K562 (cell line): ENCODE results near the gene MRPL55. TPM values are rescaled to one million over a fixed set of nuclear protein-coding genes. Genes with fewer than 3 reads are reported as not detected.

Experiments
- CCAR2 ChIP-seq: fragments of 200-400 bp; formaldehyde crosslinking; IDR thresholded peaks from 2 replicates; pipeline ENCODE4 v1.6.1; 2017; ENCODE audit warnings: mild to moderate bottlenecking, low read depth, low read length
- CCNT2 ChIP-seq: IDR thresholded peaks from 2 replicates; pipeline ENCODE4 v1.6.1; 2011; ENCODE audit warnings: borderline replicate concordance, low read depth, mild to moderate bottlenecking, moderate library complexity, mixed read lengths, low read length; ENCODE audit not compliant: insufficient read length; ENCODE audit errors: extremely low read depth
- CEBPG ChIP-seq, 3 experiments: fragments of 200-800 bp in 1 of 3; sonication (Bioruptor generic) in 1 of 3; sonication (generic) in 1 of 3; formaldehyde crosslinking in 1 of 3; IDR thresholded peaks in 2 of 3; conservative IDR thresholded peaks in 1 of 3; 2 replicates each; pipeline versions ENCODE4 v1.6.1 to v1.8.0; 2016 to 2022; ENCODE audit warnings: missing compliant biosample characterization in 2 of 3, missing genetic modification characterization in 2 of 3, mild to moderate bottlenecking in 1 of 3, missing genetic modification reagents in 1 of 3
- DDX20 ChIP-seq: fragments of 450-650 bp; IDR thresholded peaks from 2 replicates; pipeline ENCODE4 v1.6.1; 2016; ENCODE audit warnings: missing genetic modification characterization, low read depth, mild to moderate bottlenecking, missing compliant biosample characterization, moderate library complexity
- ELF1 ChIP-seq: fragments of 200-800 bp; sonication (Bioruptor generic); IDR thresholded peaks from 2 replicates; pipeline ENCODE4 v1.6.1; 2016; ENCODE audit warnings: missing genetic modification characterization, missing compliant biosample characterization
- FOXJ2 ChIP-seq: fragments of 200-800 bp; sonication (Bioruptor generic); IDR thresholded peaks from 2 replicates; pipeline ENCODE4 v1.6.1; 2016; ENCODE audit warnings: missing genetic modification characterization, missing compliant biosample characterization
- FOXK1 ChIP-seq: sonication (generic); formaldehyde crosslinking; IDR thresholded peaks from 2 replicates; pipeline ENCODE4 v1.8.0; 2022; ENCODE audit warnings: missing genetic modification reagents, mild to moderate bottlenecking, borderline replicate concordance
- GABPB1 ChIP-seq: sonication (generic); formaldehyde crosslinking; IDR thresholded peaks from 2 replicates; pipeline ENCODE4 v1.8.0; 2022; ENCODE audit warnings: mild to moderate bottlenecking, missing genetic modification reagents
- GTF2A2 ChIP-seq: IDR thresholded peaks from 2 replicates; pipeline ENCODE4 v1.6.1; 2016; ENCODE audit warnings: mild to moderate bottlenecking, missing genetic modification characterization, missing compliant biosample characterization
- HOXB6 ChIP-seq: fragments of 250-450 bp; sonication (Bioruptor Pico); IDR thresholded peaks from 2 replicates; pipeline ENCODE4 v1.5.1; 2022; ENCODE audit warnings: mild to moderate bottlenecking, borderline replicate concordance
- MCM2 ChIP-seq: fragments of 450-650 bp; IDR thresholded peaks from 2 replicates; pipeline ENCODE4 v1.6.1; 2017; ENCODE audit warnings: low read depth, mild to moderate bottlenecking
- NFRKB ChIP-seq: fragments of 450-650 bp; IDR thresholded peaks from 2 replicates; pipeline ENCODE4 v1.6.1; 2016; ENCODE audit warnings: low read depth
- NR2F6 ChIP-seq: fragments of 450-650 bp; formaldehyde crosslinking; IDR thresholded peaks from 2 replicates; pipeline ENCODE4 v1.4.0; 2020; ENCODE audit warnings: mild to moderate bottlenecking
- NRF1 ChIP-seq, 2 experiments: fragments of 450-650 bp; IDR thresholded peaks in 1 of 2; conservative IDR thresholded peaks in 1 of 2; 2 replicates each; pipeline ENCODE4 v1.6.1; 2014; ENCODE audit warnings: mild to moderate bottlenecking in 2 of 2
- RB1 ChIP-seq: fragments of 450-650 bp; IDR thresholded peaks from 2 replicates; pipeline ENCODE4 v1.6.1; 2017; ENCODE audit warnings: low read depth, mild to moderate bottlenecking
- RBBP5 ChIP-seq: fragments of 200-600 bp; sonication (generic); IDR thresholded peaks from 2 replicates; pipeline ENCODE4 v1.6.1; 2012; ENCODE audit warnings: borderline replicate concordance, mild to moderate bottlenecking, low read length, control low read depth, inconsistent platforms; ENCODE audit not compliant: insufficient read depth, poor library complexity, severe bottlenecking
- SAFB2 ChIP-seq: fragments of 200-400 bp; formaldehyde crosslinking; IDR thresholded peaks from 2 replicates; pipeline ENCODE4 v1.6.1; 2018; ENCODE audit warnings: borderline replicate concordance, low read length, low read depth, moderate library complexity; ENCODE audit not compliant: severe bottlenecking
- SIN3B ChIP-seq: fragments of 450-650 bp; IDR thresholded peaks from 2 replicates; pipeline ENCODE4 v1.6.1; 2017; ENCODE audit warnings: low read depth, mild to moderate bottlenecking, moderate library complexity
- SMARCC2 ChIP-seq: fragments of 450-650 bp; IDR thresholded peaks from 2 replicates; pipeline ENCODE4 v1.6.1; 2017; ENCODE audit warnings: antibody characterized with exemption, moderate library complexity, mild to moderate bottlenecking, low read depth
- SP1 ChIP-seq: sonication (generic); formaldehyde crosslinking; IDR thresholded peaks from 2 replicates; pipeline ENCODE4 v1.8.1; 2022; ENCODE audit warnings: mild to moderate bottlenecking, missing genetic modification reagents
- SUPT5H ChIP-seq: fragments of 450-650 bp; IDR thresholded peaks from 2 replicates; pipeline ENCODE4 v1.6.1; 2016
- TAF7 ChIP-seq: fragments of 450-650 bp; IDR thresholded peaks from 2 replicates; pipeline ENCODE4 v1.6.1; 2016; ENCODE audit warnings: missing genetic modification characterization, missing compliant biosample characterization
- U2AF2 ChIP-seq: fragments of 200-400 bp; formaldehyde crosslinking; optimal IDR thresholded peaks from 2 replicates; pipeline ENCODE3; 2017; ENCODE audit warnings: low read depth, mild to moderate bottlenecking, low read length
- ZBTB8A ChIP-seq: fragments of 450-650 bp; IDR thresholded peaks from 2 replicates; pipeline ENCODE4 v1.6.1; 2018; ENCODE audit warnings: mild to moderate bottlenecking, moderate library complexity; ENCODE audit not compliant: partially characterized antibody
- ZNF174 ChIP-seq: fragments of 250-450 bp; sonication (Bioruptor Pico); IDR thresholded peaks from 2 replicates; pipeline ENCODE4 v1.4.0; 2020; ENCODE audit warnings: mild to moderate bottlenecking
- polyA plus RNA-seq, 8 experiments: library from polyadenylated mRNA; depleted of rRNA in 4 of 8; stranded (reverse) in 5 of 8; unstranded in 3 of 8; fragments of >200 nt; fragmentation: Nextera tagmentation in 2 of 8; fragmentation: Illumina TruSeq in 1 of 8; extraction: Ambion mirVana in 2 of 8; extraction: Trizol in 1 of 8; gene quantifications; 2 replicates each; pipeline versions ENCODE4 v1.2.1 to v1.2.3, GENCODE V29; 2011 to 2014; ENCODE audit warnings: inconsistent platforms in 1 of 8, missing spikeins in 1 of 8
- total RNA-seq, 7 experiments: library from RNA; depleted of rRNA in 6 of 7; stranded (reverse); fragments of >200 nt in 6 of 7; fragmentation: Illumina TruSeq in 2 of 7; extraction: Trizol in 2 of 7; gene quantifications; 2 replicates each; pipeline versions ENCODE4 v1.2.1 to v1.2.3, GENCODE V29; 2011 to 2021; ENCODE audit warnings: low replicate concordance in 1 of 7
- TF ChIP-seq, protein P1 (sequence below): sonication (generic); formaldehyde crosslinking; IDR thresholded peaks from 2 replicates; pipeline ENCODE4 v1.8.1; 2023; ENCODE audit warnings: mild to moderate bottlenecking, missing genetic modification reagents, moderate library complexity
- TF ChIP-seq, protein P2 (sequence below): fragments of 450-650 bp; formaldehyde crosslinking; IDR thresholded peaks from 2 replicates; pipeline ENCODE4 v1.4.0; 2020; ENCODE audit warnings: mild to moderate bottlenecking, mixed read lengths

Gene MRPL55
- total and polyA plus RNA-seq, 9 of the 15 experiments (the other 6 are each of a cell fraction or from before 2014, with no cell fraction given), result 34.9 to 228 (median 81.0) TPM

DNA sequence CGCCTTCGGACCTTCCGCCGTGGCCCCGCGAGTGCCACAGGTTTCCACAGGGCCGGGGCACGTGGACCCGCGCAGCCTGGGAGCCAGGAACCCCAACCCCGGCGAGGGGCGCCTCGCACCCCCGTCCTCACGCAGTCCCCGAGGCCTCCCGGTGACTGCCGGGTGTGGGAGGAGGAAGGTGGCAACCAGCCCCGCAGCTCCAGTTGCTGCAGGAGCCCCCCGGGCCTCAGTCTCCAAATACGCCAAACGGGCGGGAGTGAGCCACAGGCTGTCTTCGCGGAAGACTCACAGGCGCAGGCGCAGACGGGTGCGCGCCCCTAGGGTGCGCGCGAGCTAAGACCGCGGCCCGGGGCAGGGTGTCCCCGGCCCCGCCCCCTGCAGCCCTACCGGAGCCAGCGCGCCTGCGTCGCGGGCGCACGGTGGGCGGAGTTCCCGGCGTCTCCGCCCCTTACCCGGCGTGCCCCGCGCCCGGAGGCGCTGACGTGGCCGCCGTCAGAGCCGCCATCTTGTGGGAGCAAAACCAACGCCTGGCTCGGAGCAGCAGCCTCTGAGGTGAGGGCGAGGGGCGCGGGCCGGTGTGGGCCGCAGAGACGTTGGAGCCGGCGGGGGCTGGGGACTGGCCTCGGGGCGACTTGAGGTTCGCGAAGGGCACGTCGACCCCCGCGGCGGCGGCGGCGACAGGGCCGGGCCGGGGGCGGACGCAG lies 26.7 kb downstream of the MRPL55 start, which contains the start of gene ARF1 (continued):
- peak; percentile 97 for TF ChIP-seq NRF1 (conservative IDR thresholded peaks at IDR 0.05 in 1 of 2, IDR thresholded peaks at IDR 0.05 in 1 of 2)
- peak; percentile 50; the same call in 1 of the 2 replicates for TF ChIP-seq ELF1
- TF ChIP-seq SIN3B, result peak; percentile 69
- TF ChIP-seq SMARCC2, result no peak
- TF ChIP-seq RB1, result peak; percentile 70
- TF ChIP-seq, protein P1, sequence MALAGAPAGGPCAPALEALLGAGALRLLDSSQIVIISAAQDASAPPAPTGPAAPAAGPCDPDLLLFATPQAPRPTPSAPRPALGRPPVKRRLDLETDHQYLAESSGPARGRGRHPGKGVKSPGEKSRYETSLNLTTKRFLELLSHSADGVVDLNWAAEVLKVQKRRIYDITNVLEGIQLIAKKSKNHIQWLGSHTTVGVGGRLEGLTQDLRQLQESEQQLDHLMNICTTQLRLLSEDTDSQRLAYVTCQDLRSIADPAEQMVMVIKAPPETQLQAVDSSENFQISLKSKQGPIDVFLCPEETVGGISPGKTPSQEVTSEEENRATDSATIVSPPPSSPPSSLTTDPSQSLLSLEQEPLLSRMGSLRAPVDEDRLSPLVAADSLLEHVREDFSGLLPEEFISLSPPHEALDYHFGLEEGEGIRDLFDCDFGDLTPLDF (CRISPR knock-in tag), result no peak; the same call in none of the 2 replicates
- TF ChIP-seq, protein P2, sequence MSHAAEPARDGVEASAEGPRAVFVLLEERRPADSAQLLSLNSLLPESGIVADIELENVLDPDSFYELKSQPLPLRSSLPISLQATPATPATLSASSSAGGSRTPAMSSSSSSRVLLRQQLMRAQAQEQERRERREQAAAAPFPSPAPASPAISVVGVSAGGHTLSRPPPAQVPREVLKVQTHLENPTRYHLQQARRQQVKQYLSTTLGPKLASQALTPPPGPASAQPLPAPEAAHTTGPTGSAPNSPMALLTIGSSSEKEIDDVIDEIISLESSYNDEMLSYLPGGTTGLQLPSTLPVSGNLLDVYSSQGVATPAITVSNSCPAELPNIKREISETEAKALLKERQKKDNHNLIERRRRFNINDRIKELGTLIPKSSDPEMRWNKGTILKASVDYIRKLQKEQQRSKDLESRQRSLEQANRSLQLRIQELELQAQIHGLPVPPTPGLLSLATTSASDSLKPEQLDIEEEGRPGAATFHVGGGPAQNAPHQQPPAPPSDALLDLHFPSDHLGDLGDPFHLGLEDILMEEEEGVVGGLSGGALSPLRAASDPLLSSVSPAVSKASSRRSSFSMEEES (CRISPR knock-in tag), result peak; percentile 3; the same call in 1 of the 2 replicates
- 0 out of 2 replicates have a peak, but pooled peaks have one; percentile 63 for TF ChIP-seq NR2F6 (CRISPR knock-in tag)
- no peak for TF ChIP-seq SAFB2
- no peak for TF ChIP-seq FOXK1
- no peak for TF ChIP-seq DDX20 (tag)
- TF ChIP-seq MCM2, result no peak
- TF ChIP-seq SUPT5H, result peak; percentile 81
- TF ChIP-seq NFRKB, result no peak
- TF ChIP-seq CCAR2, result no peak
- TF ChIP-seq U2AF2, result no peak
- TF ChIP-seq HOXB6 (CRISPR knock-in tag), result no peak
- no peak for TF ChIP-seq FOXJ2 (tag)
- no peak for TF ChIP-seq ZNF174
- peak; percentile 82 for TF ChIP-seq CCNT2
- TF ChIP-seq GTF2A2, result no peak
- peak; percentile 61; the same call in 1 of the 2 replicates for TF ChIP-seq GABPB1 (CRISPR knock-in tag)
- TF ChIP-seq TAF7 (tag), result no peak
- TF ChIP-seq CEBPG (CRISPR knock-in tag; IDR thresholded peaks at IDR 0.05), result no peak; the same call in 1 of the 2 replicates
- TF ChIP-seq CEBPG (tag; conservative IDR thresholded peaks at IDR 0.05 in 1 of 2, IDR thresholded peaks at IDR 0.05 in 1 of 2), result no peak
- peak; percentile 56 for TF ChIP-seq RBBP5
- TF ChIP-seq ZBTB8A, result no peak
- TF ChIP-seq SP1 (CRISPR knock-in tag), result peak; percentile 83; the same call in 1 of the 2 replicates
